ENCODE results near the gene NIPAL1. TPM values are rescaled to one million over a fixed set of nuclear protein-coding genes. Genes with fewer than 3 reads are reported as not detected.

NIPAL1 gene
- polyA plus RNA-seq, 4 donors: 8.7 to 13.9 (median 11.6) TPM

- no peak for DNase-seq (ENCODE audit: low read depth in 4 of 4, low spot score in 3 of 4)
Observed at GRCh38 chr4:48058617-48059530, 42.3 kb downstream of the NIPAL1 start.

- DNase-seq (ENCODE audit: low read depth in 4 of 4, low spot score in 3 of 4): no peak
Observed at GRCh38 chr4:48064349-48064748, 47.8 kb downstream of the NIPAL1 start.

GRCh38 chr4:48065587-48066052 is 49.0 kb downstream of the NIPAL1 start:
- no peak for DNase-seq (ENCODE audit: low read depth in 4 of 4, low spot score in 3 of 4)

GRCh38 chr4:48067536-48067935 is 51.0 kb downstream of the NIPAL1 start:
- no peak for DNase-seq (ENCODE audit: low read depth in 4 of 4, low spot score in 3 of 4)

GRCh38 chr4:48068182-48068581 is 51.6 kb downstream of the NIPAL1 start:
- no peak for DNase-seq (ENCODE audit: low read depth in 4 of 4, low spot score in 3 of 4)

GRCh38 chr4:48069026-48069425 is 52.5 kb downstream of the NIPAL1 start:
- DNase-seq (ENCODE audit: low read depth in 4 of 4, low spot score in 3 of 4): no peak

GRCh38 chr4:48071191-48071590 is 54.6 kb downstream of the NIPAL1 start:
- no peak for DNase-seq (ENCODE audit: low read depth in 4 of 4, low spot score in 3 of 4)

- DNase-seq (ENCODE audit: low read depth in 4 of 4, low spot score in 3 of 4): no peak
Observed at GRCh38 chr4:48073567-48074103, 57.1 kb downstream of the NIPAL1 start.

GRCh38 chr4:48074657-48075056 is 58.1 kb downstream of the NIPAL1 start:
- no peak for DNase-seq (ENCODE audit: low read depth in 4 of 4, low spot score in 3 of 4)

GRCh38 chr4:48078425-48078824 is 61.9 kb downstream of the NIPAL1 start:
- no peak for DNase-seq (ENCODE audit: low read depth in 4 of 4, low spot score in 3 of 4)

GRCh38 chr4:48078862-48079655 is 62.5 kb downstream of the NIPAL1 start:
- no peak for DNase-seq (ENCODE audit: low read depth in 4 of 4, low spot score in 3 of 4)

- DNase-seq (ENCODE audit: low read depth in 4 of 4, low spot score in 3 of 4): no peak
Observed at GRCh38 chr4:48079972-48080391, 63.4 kb downstream of the NIPAL1 start.

GRCh38 chr4:48081196-48081595 is 64.6 kb downstream of the NIPAL1 start:
- no peak for DNase-seq (ENCODE audit: low read depth in 4 of 4, low spot score in 3 of 4)

- DNase-seq (ENCODE audit: low read depth in 4 of 4, low spot score in 3 of 4): no peak
Observed at GRCh38 chr4:48082956-48083355, 66.4 kb downstream of the NIPAL1 start.

GRCh38 chr4:48085821-48086589 is 69.4 kb downstream of the NIPAL1 start:
- DNase-seq (ENCODE audit: low read depth in 4 of 4, low spot score in 3 of 4): no peak

Other genes with a start within 250 kb of the NIPAL1 start
- gene CORIN, start 178.7 kb upstream of the NIPAL1 start, polyA plus RNA-seq (ENCODE audit: insufficient read length in 4 of 4): 1 to 10 TPM; 4.2 to 5.8 (median 4.9) TPM
- 10 to 100 TPM; 22.7 to 29.5 (median 25.8) TPM for gene NFXL1, start 102.2 kb upstream of the NIPAL1 start, polyA plus RNA-seq (ENCODE audit: insufficient read length in 4 of 4)
- 1 to 10 TPM; 2.5 to 8.0 (median 3.2) TPM for gene CNGA1, start 91 bp upstream of the NIPAL1 start, polyA plus RNA-seq (ENCODE audit: insufficient read length in 4 of 4)
- gene TXK, start 117.5 kb downstream of the NIPAL1 start, polyA plus RNA-seq (ENCODE audit: insufficient read length in 4 of 4): 1 to 10 TPM; 1.4 to 3.4 (median 2.3) TPM

All from right renal pelvis (tissue), 4 donors.